GM12872 (cell line): Measurements from ENCODE around the gene SLC2A8.

Source experiments
- CTCF ChIP-seq: IDR thresholded peaks from 3 replicates; pipeline ENCODE4 v1.5.1; 2011; ENCODE audit warnings: low read depth, mild to moderate bottlenecking, low read length, moderate library complexity; ENCODE audit not compliant: insufficient read depth

The SLC2A8 gene

GRCh38 chr9:127390248-127390545, 6.8 kb upstream of the SLC2A8 start:
- no peak for TF ChIP-seq CTCF

GRCh38 chr9:127390563-127390962, 6.4 kb upstream of the SLC2A8 start:
- no peak for TF ChIP-seq CTCF

- TF ChIP-seq CTCF, result no peak
Measured at GRCh38 chr9:127392166-127392565, 4.8 kb upstream of the SLC2A8 start.

- no peak for TF ChIP-seq CTCF
Measured at GRCh38 chr9:127392976-127393375, 4.0 kb upstream of the SLC2A8 start.

GRCh38 chr9:127393645-127394044, 3.3 kb upstream of the SLC2A8 start:
- TF ChIP-seq CTCF, result no peak

GRCh38 chr9:127395497-127396252, 1.3 kb upstream of the SLC2A8 start:
- TF ChIP-seq CTCF, result no peak

- TF ChIP-seq CTCF, result no peak
Measured at GRCh38 chr9:127396253-127396807, 639 bp upstream of the SLC2A8 start.
